ENCODE data around the gene NID2. TPM values are rescaled to one million over a fixed set of nuclear protein-coding genes. Genes with fewer than 3 reads are reported as not detected.

The NID2 gene
- total and polyA plus RNA-seq, 2 of the 4 experiments (the other 2 are of a cell fraction): 101 to 303 TPM

GRCh38 chr14:52053044-52053443 lies 15.8 kb downstream of the NID2 start:
- H3K4me3 ChIP-seq (ENCODE audit: insufficient read depth, low read depth, low read length): no peak overlapping the region
- H2BK5ac ChIP-seq (ENCODE audit: low read depth, low read length, poor library complexity, severe bottlenecking): peak overlapping the region; percentile 87
- H3K36me3 ChIP-seq (ENCODE audit: control insufficient read depth, insufficient read depth, low read length): peaks cover 49% of the 10 kb centered on the region
- H3K4me2 ChIP-seq (ENCODE audit: low read depth, low read length): peak overlapping the region; percentile 29
- peak overlapping the region; percentile 13; a peak in 3 of 4 replicates for H4K8ac ChIP-seq (ENCODE audit: low read depth in 2 of 2, low read length in 2 of 2)
- H2BK15ac ChIP-seq (ENCODE audit: low read depth, low read length): peak overlapping the region; percentile 31
- H4K20me1 ChIP-seq (ENCODE audit: insufficient read depth, low read length): peaks cover 49% of the 10 kb centered on the region
- dilution Hi-C loops (cut with HindIII; ENCODE audit: low sequenced_read_pairs, unreplicated experiment): no loop called here
- peak overlapping the region; percentile 11 for H3K14ac ChIP-seq (replicated peaks; ENCODE audit: low read depth, low read length)
- H3K79me1 ChIP-seq (ENCODE audit: low read depth in 1 of 2, low read length in 2 of 2): peaks cover 24 to 72% of the 10 kb centered on the region in 2 experiments
- H4K91ac ChIP-seq (ENCODE audit: insufficient read depth, low read depth, low read length): peak overlapping the region; percentile 68
- in situ Hi-C loops (cut with MboI; ENCODE audit: low sequenced_read_pairs): no loop called here
- ATAC-seq (ENCODE audit: low read depth) (no peak), DNase-seq (peak; percentile 52)
- peak overlapping the region; percentile 86 for H2AK5ac ChIP-seq (ENCODE audit: low read depth, low read length)
- H3K27ac ChIP-seq (ENCODE audit: insufficient read depth, low read length): peak overlapping the region; percentile 69
- no peak overlapping the region for H2AK9ac ChIP-seq (replicated peaks; ENCODE audit: low read depth, low read length, poor library complexity)
- no peak for TF ChIP-seq CEBPB (IDR thresholded peaks at IDR 0.05; ENCODE audit: low read depth, low read length)
- no peak for TF ChIP-seq MAFK (IDR thresholded peaks at IDR 0.05; ENCODE audit: low read depth, low read length)
- no peak for TF ChIP-seq RFX5 (IDR thresholded peaks at IDR 0.05; ENCODE audit: low read depth, low read length)
- no peak for TF ChIP-seq RCOR1 (IDR thresholded peaks at IDR 0.05; ENCODE audit: insufficient replicate concordance, low read length)
- no peak for TF ChIP-seq SMC3 (IDR thresholded peaks at IDR 0.05; ENCODE audit: low read depth, low read length)
- no peak for TF ChIP-seq MAZ (IDR thresholded peaks at IDR 0.05; ENCODE audit: borderline replicate concordance, low read depth, low read length)
- TF ChIP-seq POLR2A (IDR thresholded peaks at IDR 0.05; ENCODE audit: low read depth, low read length): no peak
- TF ChIP-seq BHLHE40 (IDR thresholded peaks at IDR 0.05; ENCODE audit: low read depth, low read length): no peak
- no peak for TF ChIP-seq USF2 (IDR thresholded peaks at IDR 0.05; ENCODE audit: low read depth, low read length)
- no peak for TF ChIP-seq FOS (IDR thresholded peaks at IDR 0.05; ENCODE audit: low read depth, low read length)
- no peak for TF ChIP-seq NFE2L2 (IDR thresholded peaks at IDR 0.05; ENCODE audit: low read depth, low read length)
- no peak for TF ChIP-seq MXI1 (IDR thresholded peaks at IDR 0.05; ENCODE audit: borderline replicate concordance, low read depth, low read length)
- no peak for TF ChIP-seq ELK1 (IDR thresholded peaks at IDR 0.05; ENCODE audit: borderline replicate concordance, low read depth, low read length)
- TF ChIP-seq RAD21 (IDR thresholded peaks at IDR 0.05; ENCODE audit: low read length): no peak
- TF ChIP-seq CTCF (conservative IDR thresholded peaks at IDR 0.05; ENCODE audit: low read depth, low read length): no peak
- no peak for TF ChIP-seq CHD1 (IDR thresholded peaks at IDR 0.05; ENCODE audit: low read depth, low read length)
- CTCF ChIA-PET: no interaction called here
- no peaks in the 10 kb centered on the region for H3K9me3 ChIP-seq (ENCODE audit: control insufficient read depth, insufficient read depth, low read length)
- H3K27me3 ChIP-seq (ENCODE audit: control insufficient read depth, insufficient read depth, low read length): no peaks in the 10 kb centered on the region
- H3K18ac ChIP-seq (ENCODE audit: low read depth, low read length): peak overlapping the region; percentile 63
- H2BK20ac ChIP-seq (ENCODE audit: low read depth, low read length): peak overlapping the region; percentile 85
- intact Hi-C loops (cut with micrococcal nuclease): no loop called here
- H3K9ac ChIP-seq (ENCODE audit: low read depth, low read length): peak overlapping the region; percentile 55
- H2AFZ ChIP-seq (replicated peaks; ENCODE audit: low read length, poor library complexity): peak overlapping the region; percentile 59
- POLR2A ChIA-PET (ENCODE audit: unreplicated experiment): no interaction called here
- peaks cover 38% of the 10 kb centered on the region for H3K9me1 ChIP-seq (ENCODE audit: insufficient read depth, low read length)
- peaks cover 41% of the 10 kb centered on the region for H3K4me1 ChIP-seq (ENCODE audit: control insufficient read depth, insufficient read depth, low read length)
- H3K23ac ChIP-seq (ENCODE audit: low read depth, low read length): peak overlapping the region; percentile 31
- H2BK120ac ChIP-seq (ENCODE audit: low read depth, low read length): peak overlapping the region; percentile 44
- H3K4ac ChIP-seq (ENCODE audit: low read depth, low read length): peak overlapping the region; percentile 81
- H3K56ac ChIP-seq (ENCODE audit: extremely low read depth, insufficient read depth, low read length): peak overlapping the region; percentile 34; the same call in 1 of the 2 replicates
- no TSS peak for BruUV-seq (replicated peaks)
- H4K5ac ChIP-seq (ENCODE audit: low read depth, low read length): peak overlapping the region; percentile 26; the same call in 1 of the 2 replicates
- 100% methylated on average over 1 of the region's 5 CpGs; no CpG with 5 or more reads in 1 of the 2 experiments for WGBS, 2 experiments (ENCODE audit: extremely low coverage in 2 of 2, insufficient read length in 1 of 2)
